Activated T-cell treated with anti-CD3 and anti-CD28 coated beads, Interleukin-2, amount 50 U/mL, for 48 hours (primary cell): Measurements from ENCODE around the gene DIPK1A.

ENCODE experiments used
- DNase-seq, 2 experiments: peaks; one replicate each; pipeline ENCODE4 v3.0.0-alpha.2; 2020

DIPK1A gene

GRCh38 chr1:92870591-92870990 is 90.7 kb downstream of the DIPK1A start:
- DNase-seq: no peak

- no peak for DNase-seq
Observed at GRCh38 chr1:92864131-92864530, 97.1 kb downstream of the DIPK1A start.

GRCh38 chr1:92862605-92863004 is 98.7 kb downstream of the DIPK1A start:
- no peak for DNase-seq

GRCh38 chr1:92859400-92860039 is 101.7 kb downstream of the DIPK1A start:
- DNase-seq: no peak

- peak; percentile 39 to 46 for DNase-seq
Observed at GRCh38 chr1:92858564-92859399, 102.5 kb downstream of the DIPK1A start.

- no peak for DNase-seq
Observed at GRCh38 chr1:92857817-92858216, 103.4 kb downstream of the DIPK1A start.

GRCh38 chr1:92855236-92855635 is 106.0 kb downstream of the DIPK1A start:
- DNase-seq: no peak

- no peak for DNase-seq
Observed at GRCh38 chr1:92854101-92854785, 107.0 kb downstream of the DIPK1A start.

- DNase-seq: no peak
Observed at GRCh38 chr1:92853299-92853698, 108.0 kb downstream of the DIPK1A start.

GRCh38 chr1:92851729-92852128 is 109.5 kb downstream of the DIPK1A start:
- DNase-seq: no peak

GRCh38 chr1:92850019-92850418 is 111.2 kb downstream of the DIPK1A start:
- DNase-seq: no peak

GRCh38 chr1:92848201-92848600 is 113.1 kb downstream of the DIPK1A start:
- DNase-seq: no peak

- no peak for DNase-seq
Observed at GRCh38 chr1:92845908-92846307, 115.4 kb downstream of the DIPK1A start.

- DNase-seq: no peak
Observed at GRCh38 chr1:92844439-92844838, 116.8 kb downstream of the DIPK1A start.

- DNase-seq: no peak
Observed at GRCh38 chr1:92843429-92844352, 117.6 kb downstream of the DIPK1A start.

GRCh38 chr1:92843046-92843423 is 118.2 kb downstream of the DIPK1A start:
- no peak for DNase-seq

GRCh38 chr1:92842082-92843045 is 118.9 kb downstream of the DIPK1A start:
- DNase-seq: no peak

GRCh38 chr1:92840600-92840999 is 120.7 kb downstream of the DIPK1A start:
- DNase-seq: no peak

GRCh38 chr1:92839442-92839841 is 121.8 kb downstream of the DIPK1A start:
- no peak for DNase-seq

GRCh38 chr1:92838519-92838918 is 122.7 kb downstream of the DIPK1A start:
- DNase-seq: no peak

- no peak for DNase-seq
Observed at GRCh38 chr1:92837062-92837461, 124.2 kb downstream of the DIPK1A start.

GRCh38 chr1:92834617-92835016 is 126.6 kb downstream of the DIPK1A start:
- no peak for DNase-seq
